HEK293T (cell line): ENCODE data around the gene NHSL1.

Experiments
- CTCF ChIA-PET: fragments of 350-600 bp; formaldehyde crosslinking; extraction: SDS; loops from one replicate; lab custom pipeline; 2021; ENCODE audit warnings: antibody characterized with exemption, inconsistent platforms; lab: Yijun Ruan, JAX
- POLR2A ChIA-PET: fragments of 350-600 bp; formaldehyde crosslinking; extraction: SDS; loops from one replicate; lab custom pipeline; 2020; ENCODE audit warnings: antibody characterized with exemption, inconsistent platforms; lab: Yijun Ruan, JAX
- DNase-seq: peaks from one replicate; pipeline ENCODE4 v3.0.0; 2012; ENCODE audit warnings: mixed read lengths; ENCODE audit errors: extremely low spot score
- ARNT ChIP-seq: fragments of 450-650 bp; IDR thresholded peaks from 2 replicates; pipeline ENCODE4 v1.6.1; 2017; ENCODE audit warnings: mild to moderate bottlenecking
- BHLHE40 ChIP-seq: fragments of 450-650 bp; IDR thresholded peaks from 2 replicates; pipeline ENCODE4 v1.6.1; 2016; ENCODE audit warnings: mild to moderate bottlenecking, moderate library complexity, borderline replicate concordance
- CTBP1 ChIP-seq: fragments of 450-650 bp; IDR thresholded peaks from 2 replicates; pipeline ENCODE4 v1.6.1; 2016; ENCODE audit warnings: borderline replicate concordance
- ELF4 ChIP-seq: fragments of 450-650 bp; IDR thresholded peaks from 2 replicates; pipeline ENCODE4 v1.6.1; 2017; ENCODE audit warnings: antibody characterized with exemption
- FOXA1 ChIP-seq: fragments of 450-650 bp; IDR thresholded peaks from 2 replicates; pipeline ENCODE4 v1.6.1; 2016; ENCODE audit warnings: mild to moderate bottlenecking
- FOXK2 ChIP-seq: fragments of 450-650 bp; IDR thresholded peaks from 2 replicates; pipeline ENCODE4 v1.6.1; 2016; ENCODE audit warnings: mild to moderate bottlenecking
- FOXM1 ChIP-seq: fragments of 450-650 bp; IDR thresholded peaks from 2 replicates; pipeline ENCODE4 v1.6.1; 2017; ENCODE audit warnings: mild to moderate bottlenecking, borderline replicate concordance
- HDGF ChIP-seq: fragments of 450-650 bp; IDR thresholded peaks from 2 replicates; pipeline ENCODE4 v1.6.1; 2017; ENCODE audit warnings: antibody characterized with exemption, borderline replicate concordance
- L3MBTL2 ChIP-seq: fragments of 450-650 bp; conservative IDR thresholded peaks from 2 replicates; pipeline ENCODE4 v1.6.1; 2016; ENCODE audit warnings: mild to moderate bottlenecking
- LEF1 ChIP-seq: fragments of 450-650 bp; IDR thresholded peaks from 2 replicates; pipeline ENCODE4 v1.6.1; 2017; ENCODE audit warnings: mild to moderate bottlenecking, borderline replicate concordance
- NFRKB ChIP-seq: fragments of 450-650 bp; IDR thresholded peaks from 2 replicates; pipeline ENCODE4 v1.6.1; 2016; ENCODE audit warnings: mild to moderate bottlenecking, moderate library complexity
- SP1 ChIP-seq: fragments of 450-650 bp; IDR thresholded peaks from 2 replicates; pipeline ENCODE4 v1.6.1; 2017
- SUZ12 ChIP-seq: fragments of 450-650 bp; IDR thresholded peaks from 2 replicates; pipeline ENCODE4 v1.6.1; 2016; ENCODE audit warnings: mild to moderate bottlenecking
- TARDBP ChIP-seq: fragments of 450-650 bp; IDR thresholded peaks from 2 replicates; pipeline ENCODE4 v1.6.1; 2016
- ZNF384 ChIP-seq: fragments of 450-650 bp; IDR thresholded peaks from 2 replicates; pipeline ENCODE4 v1.6.1; 2016
- TF ChIP-seq, protein P1 (sequence below): fragments of 450-650 bp; IDR thresholded peaks from 2 replicates; pipeline ENCODE4 v1.6.1; 2016

The NHSL1 gene

DNA sequence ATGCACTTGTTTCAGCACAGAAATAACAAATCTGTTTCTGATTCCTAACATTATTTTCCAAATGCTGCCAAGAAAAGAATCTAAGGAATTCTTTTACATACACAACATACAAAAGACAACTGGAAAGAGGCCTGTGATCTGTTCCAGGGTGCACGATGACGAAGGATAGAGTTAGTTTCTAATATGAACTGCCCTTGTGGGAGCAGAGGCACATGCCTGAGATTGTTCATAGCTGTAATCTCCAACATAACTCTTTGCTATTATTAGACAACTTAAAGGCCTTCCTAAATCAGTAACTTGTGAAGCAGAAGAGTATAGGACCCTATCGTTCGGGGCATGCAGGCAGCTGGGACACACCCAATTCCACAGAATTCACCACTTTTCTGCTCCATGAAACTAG is 41.2 kb upstream of the NHSL1 start:
- CTCF ChIA-PET, result interaction anchor here (0.5 kb wide), 1 partner anchor 40 kb away, joined by 4 read pairs; no protein-coding TSS in a partner anchor
- POLR2A ChIA-PET, result no interaction called here
- no peak for TF ChIP-seq SUZ12
- TF ChIP-seq, protein P1, sequence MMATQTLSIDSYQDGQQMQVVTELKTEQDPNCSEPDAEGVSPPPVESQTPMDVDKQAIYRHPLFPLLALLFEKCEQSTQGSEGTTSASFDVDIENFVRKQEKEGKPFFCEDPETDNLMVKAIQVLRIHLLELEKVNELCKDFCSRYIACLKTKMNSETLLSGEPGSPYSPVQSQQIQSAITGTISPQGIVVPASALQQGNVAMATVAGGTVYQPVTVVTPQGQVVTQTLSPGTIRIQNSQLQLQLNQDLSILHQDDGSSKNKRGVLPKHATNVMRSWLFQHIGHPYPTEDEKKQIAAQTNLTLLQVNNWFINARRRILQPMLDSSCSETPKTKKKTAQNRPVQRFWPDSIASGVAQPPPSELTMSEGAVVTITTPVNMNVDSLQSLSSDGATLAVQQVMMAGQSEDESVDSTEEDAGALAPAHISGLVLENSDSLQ, result no peak
- TF ChIP-seq ELF4, result no peak
- no peak for TF ChIP-seq NFRKB
- no peak for TF ChIP-seq CTBP1
- TF ChIP-seq BHLHE40, result no peak
- no peak for TF ChIP-seq ARNT
- no peak for TF ChIP-seq HDGF
- no peak for TF ChIP-seq TARDBP
- TF ChIP-seq FOXA1, result no peak
- TF ChIP-seq ZNF384, result no peak
- DNase-seq, result no peak

DNA sequence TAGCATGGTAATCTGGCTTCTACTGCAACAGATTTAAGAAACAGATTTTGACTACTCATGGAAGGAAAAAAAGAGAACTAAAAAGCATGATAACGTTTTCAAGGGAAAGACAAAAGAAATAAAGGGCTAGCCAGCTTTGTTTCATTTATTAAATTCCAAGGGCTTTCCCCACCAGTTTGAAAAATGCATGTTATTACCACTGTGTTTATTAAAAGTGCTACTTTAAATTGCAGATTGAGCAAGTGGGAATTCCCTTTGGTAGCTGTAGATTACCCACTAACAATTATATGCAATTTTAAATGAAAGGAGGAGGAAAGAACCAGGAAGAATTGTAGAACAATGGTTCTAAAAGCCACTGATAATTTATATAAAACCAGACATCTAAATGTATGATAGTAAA is 40.6 kb upstream of the NHSL1 start:
- no peak for TF ChIP-seq ELF4
- no peak for TF ChIP-seq FOXA1
- TF ChIP-seq FOXM1, result no peak
- no peak for TF ChIP-seq ARNT
- TF ChIP-seq FOXK2, result no peak
- TF ChIP-seq, protein P1, result no peak
- TF ChIP-seq TARDBP, result no peak
- no peak for TF ChIP-seq CTBP1
- TF ChIP-seq HDGF, result no peak
- no peak for TF ChIP-seq SP1
- no peak for TF ChIP-seq ZNF384
- TF ChIP-seq SUZ12, result no peak
- TF ChIP-seq BHLHE40, result no peak
- TF ChIP-seq LEF1, result no peak
- no peak for TF ChIP-seq L3MBTL2
- no peak for TF ChIP-seq NFRKB
- no peak for DNase-seq
- ChIA-PET POLR2A (no interaction called here), CTCF (interaction anchor here (0.5 kb wide), 1 partner anchor 40 kb away, joined by 4 read pairs; no protein-coding TSS in a partner anchor)

DNA sequence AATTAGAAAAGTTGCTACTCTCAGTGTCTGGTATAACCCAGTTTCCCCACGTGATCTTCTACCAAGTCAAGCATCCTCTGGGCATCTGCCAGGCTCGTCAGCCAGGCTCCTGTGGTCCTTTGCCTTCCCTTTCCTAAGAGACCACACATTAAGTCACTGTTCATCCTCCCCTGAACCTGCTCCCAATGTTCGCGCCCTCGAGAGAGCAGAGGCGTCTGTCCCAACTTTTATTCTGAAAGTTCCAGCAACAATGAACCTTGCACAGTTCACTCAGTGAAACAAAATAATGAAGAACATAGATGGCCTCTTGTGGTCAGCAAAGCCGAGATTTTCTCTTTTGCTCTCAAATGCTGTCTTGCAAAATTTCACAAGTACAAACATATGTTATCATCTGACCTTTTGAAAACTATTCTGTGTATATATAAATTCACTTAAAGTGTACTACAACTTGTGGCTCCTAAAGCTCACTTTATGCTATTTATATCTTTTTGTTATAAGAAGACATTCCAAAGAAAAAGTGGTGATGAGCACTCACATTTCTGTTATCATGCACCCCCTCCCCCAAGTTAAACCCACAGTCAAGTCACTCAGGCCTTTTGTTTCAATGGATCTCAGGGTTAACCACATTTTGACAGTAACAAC is 39.2 kb upstream of the NHSL1 start:
- TF ChIP-seq NFRKB, result no peak
- no peak for TF ChIP-seq CTBP1
- no peak for TF ChIP-seq SP1
- TF ChIP-seq, protein P1, result no peak
- no peak for TF ChIP-seq SUZ12
- TF ChIP-seq BHLHE40, result no peak
- no peak for TF ChIP-seq TARDBP
- no peak for TF ChIP-seq FOXM1
- TF ChIP-seq L3MBTL2, result no peak
- TF ChIP-seq HDGF, result no peak
- TF ChIP-seq FOXA1, result no peak
- no peak for TF ChIP-seq ELF4
- TF ChIP-seq FOXK2, result no peak
- TF ChIP-seq ZNF384, result no peak
- no peak for TF ChIP-seq LEF1
- ChIA-PET CTCF (no interaction called here), POLR2A (no interaction called here)
- DNase-seq, result no peak

DNA sequence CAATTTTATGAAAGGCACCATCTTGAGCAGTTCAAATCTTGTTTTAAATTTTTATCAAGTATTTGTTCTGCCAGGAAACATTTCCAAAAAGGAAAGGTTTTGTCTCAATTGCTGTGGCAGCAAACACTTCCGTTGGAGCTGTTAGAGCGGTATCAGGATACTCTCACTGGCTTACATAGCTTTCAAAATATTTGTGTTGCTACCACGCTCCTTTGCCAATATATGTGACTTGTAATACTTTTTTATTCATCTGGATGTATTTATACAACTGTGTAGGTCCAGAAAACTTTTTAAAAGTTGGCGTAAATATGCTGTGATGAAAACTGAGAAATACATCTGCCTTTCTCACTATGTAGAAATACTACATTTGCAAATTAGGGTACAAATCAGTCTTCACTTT is 37.8 kb upstream of the NHSL1 start:
- TF ChIP-seq SUZ12 (no peak), FOXK2 (no peak), BHLHE40 (no peak), HDGF (no peak), NFRKB (no peak), SP1 (no peak), ELF4 (no peak), FOXM1 (no peak), TARDBP (no peak), LEF1 (no peak), ARNT (no peak), CTBP1 (no peak), L3MBTL2 (no peak), ZNF384 (no peak), FOXA1 (no peak)
- TF ChIP-seq, protein P1, result no peak
- ChIA-PET POLR2A (no interaction called here), CTCF (interaction anchor here (0.5 kb wide), 1 partner anchor 616 kb away, joined by 3 read pairs; no protein-coding TSS in a partner anchor)
- DNase-seq, result no peak

DNA sequence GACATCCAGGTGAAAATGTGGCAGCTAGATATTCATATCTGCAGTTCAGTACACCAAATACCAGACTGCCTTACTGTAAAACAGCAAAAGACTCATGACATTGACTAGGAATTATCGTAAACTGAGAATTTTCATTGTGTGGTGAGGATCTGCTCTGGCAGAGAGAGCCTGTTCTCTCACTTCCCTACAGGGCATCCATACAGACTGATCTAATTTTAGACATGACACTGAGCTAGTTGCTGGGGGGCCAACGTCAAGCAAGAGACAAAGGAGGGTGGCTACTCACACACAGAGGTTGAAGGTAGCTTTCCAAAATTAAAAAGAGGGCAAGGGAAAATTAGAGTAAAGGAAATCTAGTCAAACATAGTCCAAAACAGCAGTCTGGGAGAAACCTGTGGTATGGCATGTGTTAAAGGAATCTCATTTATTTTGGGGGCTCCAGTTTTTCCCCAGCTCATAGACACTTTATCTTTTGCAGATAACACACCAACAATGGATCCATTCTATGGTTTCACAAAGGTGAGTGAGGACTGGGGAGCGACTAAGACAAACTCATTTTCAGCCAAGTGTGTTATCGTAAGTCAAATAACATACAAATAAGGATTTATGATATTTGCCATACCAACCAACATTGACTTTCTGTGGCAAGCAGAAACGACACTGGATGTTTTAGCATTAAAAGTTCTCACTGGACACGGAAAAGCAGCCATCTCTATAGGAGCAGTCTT is 36.6 kb upstream of the NHSL1 start:
- CTCF ChIA-PET, result no interaction called here
- no peak for DNase-seq

More for the DNA sequence above, 36.6 kb upstream of the NHSL1 start:
- POLR2A ChIA-PET, result no interaction called here
- TF ChIP-seq ARNT, result no peak
